Fibroblast of upper back skin (primary cell): Measurements from ENCODE around the gene COL4A1.

Experiments
- DNase-seq: peaks from one replicate; pipeline ENCODE4 v3.0.0-alpha.2; 2013

The COL4A1 gene

GRCh38 chr13:110308656-110309359 is 1.9 kb upstream of the COL4A1 start:
- no peak for DNase-seq

DNA sequence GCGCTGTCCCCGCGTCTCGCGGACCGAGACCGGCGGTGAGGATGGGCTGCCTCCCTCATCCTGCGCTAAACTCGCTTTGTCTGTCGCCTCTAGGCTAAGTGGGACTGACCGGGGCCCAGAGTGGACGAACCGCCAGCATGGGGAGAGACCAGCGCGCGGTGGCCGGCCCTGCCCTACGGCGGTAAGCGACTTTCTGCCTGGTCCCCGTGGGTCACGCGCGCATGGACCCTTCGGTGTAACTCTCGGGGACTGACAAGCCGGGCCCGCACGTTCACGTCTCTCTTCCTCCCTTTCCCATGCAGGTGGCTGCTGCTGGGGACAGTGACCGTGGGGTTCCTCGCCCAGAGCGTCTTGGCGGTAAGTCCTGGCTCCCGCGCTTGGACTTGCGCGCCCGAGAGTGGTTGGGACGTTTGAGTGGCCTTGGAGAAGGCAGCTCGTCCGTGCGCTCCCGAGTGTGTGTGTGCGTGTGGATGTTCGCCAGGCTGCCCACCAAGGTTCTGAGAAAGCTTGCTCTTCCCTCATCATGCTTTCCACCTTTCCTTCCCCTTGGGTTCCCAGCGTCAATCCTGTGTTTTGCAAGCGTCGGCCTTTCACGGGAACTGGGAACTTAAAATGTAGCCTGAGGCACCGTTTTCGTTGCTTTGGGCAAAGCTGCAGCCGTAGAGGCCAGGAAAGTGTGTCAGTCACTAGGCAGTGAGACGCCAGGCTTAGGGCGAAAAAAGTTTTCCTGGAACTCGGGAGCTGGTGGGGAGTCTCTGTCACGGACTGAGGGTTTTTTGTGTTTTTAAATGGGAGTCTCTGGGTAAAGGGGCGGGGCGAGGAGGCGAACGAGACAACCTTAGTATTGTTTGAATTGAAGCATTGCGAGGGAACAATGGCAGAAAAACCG is 1.1 kb upstream of the COL4A1 start:
- peak; percentile 39 for DNase-seq

- no peak for DNase-seq
Measured at GRCh38 chr13:110306340-110306959, 507 bp downstream of the COL4A1 start.

- DNase-seq, result no peak
Measured at GRCh38 chr13:110305949-110306339, 1.0 kb downstream of the COL4A1 start.

DNA sequence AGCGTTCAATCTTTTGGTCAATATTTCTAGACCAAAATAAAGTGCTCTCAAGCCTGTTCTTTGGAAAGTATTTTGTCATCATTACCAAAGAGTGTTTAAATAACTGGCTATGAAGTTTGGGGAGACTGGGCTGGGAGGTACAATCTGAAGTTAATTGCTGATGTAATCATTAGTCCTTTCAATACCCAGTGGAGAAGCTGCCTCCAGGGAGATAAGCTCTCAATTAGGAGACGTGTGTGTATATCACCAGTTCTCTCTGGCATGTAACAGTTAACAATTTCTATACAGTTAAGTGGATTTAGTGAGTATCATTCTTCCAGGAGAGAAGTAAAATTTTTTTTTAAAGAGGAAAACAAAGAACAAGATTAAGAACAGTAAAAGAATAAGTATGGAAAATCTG is 1.4 kb downstream of the COL4A1 start:
- no peak for DNase-seq

GRCh38 chr13:110305001-110305400 is 2.0 kb downstream of the COL4A1 start:
- DNase-seq, result no peak

GRCh38 chr13:110304256-110304655 is 2.7 kb downstream of the COL4A1 start:
- no peak for DNase-seq

DNA sequence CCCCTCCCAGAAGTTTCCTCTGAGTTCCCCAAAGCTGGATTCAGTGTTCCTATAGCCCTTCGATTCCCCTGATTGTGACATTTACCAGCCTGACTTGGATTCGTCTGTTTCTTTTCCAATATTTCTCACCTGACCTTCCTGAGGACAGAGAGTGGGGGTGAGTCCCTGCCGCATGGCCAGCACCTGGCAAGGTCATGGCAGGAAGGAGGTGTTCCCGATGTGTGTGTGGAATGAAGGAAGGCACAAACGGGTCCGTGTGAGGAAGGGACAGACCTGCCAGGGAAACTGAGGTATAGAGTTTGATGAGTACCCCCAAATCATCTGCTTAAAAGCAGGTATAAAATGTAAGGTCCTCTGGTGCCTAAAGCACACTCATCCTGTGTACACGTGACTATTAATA is 3.3 kb downstream of the COL4A1 start:
- DNase-seq, result no peak

DNA sequence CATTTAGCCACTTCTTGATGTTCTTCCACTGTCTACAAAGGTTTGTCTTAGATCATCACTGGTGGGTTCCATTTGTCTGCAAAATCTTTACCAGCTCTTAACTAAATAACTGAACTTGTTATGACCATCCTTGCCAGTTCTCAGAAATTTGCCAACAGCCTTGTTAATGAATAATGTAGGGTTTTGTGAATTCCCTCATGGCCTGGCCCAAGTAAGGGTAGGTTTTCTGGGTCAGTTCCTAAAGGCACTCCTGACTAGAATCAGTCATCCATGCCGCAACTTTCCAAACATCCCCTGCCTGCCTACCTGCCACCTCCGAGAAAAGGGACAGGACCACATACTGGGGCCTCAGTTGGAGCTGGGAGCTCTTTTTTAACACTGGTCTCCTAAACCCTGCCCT is 4.0 kb downstream of the COL4A1 start:
- DNase-seq, result no peak

- DNase-seq, result peak; percentile 94
Measured at GRCh38 chr13:110301606-110302553, 5.1 kb downstream of the COL4A1 start.

- no peak for DNase-seq
Measured at GRCh38 chr13:110301083-110301482, 5.9 kb downstream of the COL4A1 start.

- DNase-seq, result no peak
Measured at GRCh38 chr13:110300090-110300815, 6.7 kb downstream of the COL4A1 start.

- no peak for DNase-seq
Measured at GRCh38 chr13:110299283-110299840, 7.6 kb downstream of the COL4A1 start.

- no peak for DNase-seq
Measured at GRCh38 chr13:110298505-110299282, 8.3 kb downstream of the COL4A1 start.

DNA sequence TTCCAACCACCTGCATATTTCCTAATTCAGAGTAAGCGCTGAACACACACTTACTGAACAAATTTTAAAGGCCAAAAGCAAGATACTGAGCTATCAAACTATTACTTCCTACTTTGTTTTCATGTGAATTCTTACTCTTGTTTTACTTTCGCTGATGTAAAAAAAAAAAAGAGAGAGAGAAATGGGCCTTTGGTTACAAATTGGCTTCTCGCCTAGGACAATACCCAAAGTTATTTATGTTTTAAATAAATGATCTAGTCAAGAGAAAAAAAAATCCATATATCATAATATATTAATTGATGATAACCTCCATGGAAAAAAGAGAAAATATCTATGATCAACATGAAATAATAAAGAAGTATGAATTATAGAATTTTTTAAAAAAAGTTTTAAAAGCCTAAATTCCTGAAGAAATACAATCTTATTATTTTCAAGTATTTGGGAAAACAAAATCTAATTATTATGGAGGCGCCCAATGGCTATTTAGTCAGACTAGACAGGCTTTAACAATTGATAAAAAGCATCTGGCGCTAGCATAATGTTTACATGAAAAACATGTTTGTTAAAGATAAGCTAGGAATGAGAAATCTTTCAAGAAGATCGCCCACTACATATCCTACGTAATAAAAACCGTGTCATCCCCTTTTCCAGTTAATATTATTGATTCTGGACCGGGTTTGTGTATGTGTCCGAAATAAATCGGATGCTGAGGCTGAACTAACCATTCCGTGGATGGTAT is 9.0 kb downstream of the COL4A1 start:
- DNase-seq, result no peak

GRCh38 chr13:110297011-110297410 is 9.9 kb downstream of the COL4A1 start:
- DNase-seq, result no peak

- DNase-seq, result no peak
Measured at GRCh38 chr13:110294622-110295021, 12.3 kb downstream of the COL4A1 start.

- DNase-seq, result peak; percentile 24
Measured at GRCh38 chr13:110294146-110294545, 12.8 kb downstream of the COL4A1 start.

GRCh38 chr13:110293649-110294048 is 13.3 kb downstream of the COL4A1 start:
- no peak for DNase-seq

DNA sequence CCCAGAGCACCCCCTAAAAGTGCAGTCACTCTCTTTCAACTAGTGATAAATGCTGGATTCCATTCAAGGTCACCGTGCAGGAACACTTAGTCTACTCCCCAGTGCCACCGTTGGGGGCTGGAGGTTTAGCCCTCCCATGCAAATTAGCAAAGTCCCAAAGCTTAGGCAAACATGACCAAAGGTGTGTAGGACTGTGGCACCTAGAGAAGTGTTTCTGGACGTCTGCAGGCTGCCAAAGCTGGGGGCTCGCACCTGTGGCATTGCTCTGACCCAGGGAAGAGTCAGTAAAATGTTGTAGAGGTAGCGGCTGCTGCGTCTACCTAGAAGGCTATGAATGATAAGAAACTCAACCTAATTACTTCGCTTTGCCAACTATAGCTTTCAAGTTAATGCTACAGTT is 13.9 kb downstream of the COL4A1 start:
- DNase-seq, result no peak
